Hematopoietic multipotent progenitor cell treated with erythropoietin and hydrocortisone succinate and interleukin-3 and kit ligand, for 6 days (in vitro differentiated cells): ENCODE data around the gene RITA1.

ENCODE experiments used
- DNase-seq: peaks from one replicate; pipeline ENCODE4 v3.0.0-alpha.2; 2015

RITA1 gene

DNA sequence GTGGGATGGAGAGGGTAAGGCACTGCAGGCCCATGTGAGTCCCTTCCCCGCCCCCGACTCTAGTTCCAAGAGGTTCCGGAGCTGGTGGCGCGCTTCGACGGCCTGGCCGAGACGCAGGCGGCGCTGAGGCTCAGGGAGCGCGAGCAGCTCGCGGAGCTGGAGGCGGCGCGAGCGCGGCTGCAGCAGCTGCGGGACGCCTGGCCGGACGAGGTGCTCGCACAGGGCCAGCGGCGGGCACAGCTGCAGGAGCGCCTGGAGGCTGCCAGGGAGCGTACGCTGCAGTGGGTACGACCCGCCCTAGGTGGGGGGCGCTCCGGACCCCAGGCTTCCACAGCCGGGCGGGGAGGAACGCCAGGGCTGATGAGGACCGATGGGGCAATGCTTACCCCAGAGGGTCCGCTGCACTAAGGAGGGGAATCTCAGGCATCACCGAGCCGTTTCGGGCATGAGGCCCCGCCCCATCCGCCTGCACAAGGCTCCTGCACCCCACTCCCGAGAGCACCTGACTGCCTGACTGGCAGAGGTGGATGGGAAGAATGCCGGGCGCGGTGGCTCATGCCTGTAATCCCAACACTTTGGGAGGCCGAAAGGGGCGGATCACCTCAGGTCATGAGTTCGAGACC is 31.1 kb upstream of the RITA1 start:
- peak; percentile 31 for DNase-seq

DNA sequence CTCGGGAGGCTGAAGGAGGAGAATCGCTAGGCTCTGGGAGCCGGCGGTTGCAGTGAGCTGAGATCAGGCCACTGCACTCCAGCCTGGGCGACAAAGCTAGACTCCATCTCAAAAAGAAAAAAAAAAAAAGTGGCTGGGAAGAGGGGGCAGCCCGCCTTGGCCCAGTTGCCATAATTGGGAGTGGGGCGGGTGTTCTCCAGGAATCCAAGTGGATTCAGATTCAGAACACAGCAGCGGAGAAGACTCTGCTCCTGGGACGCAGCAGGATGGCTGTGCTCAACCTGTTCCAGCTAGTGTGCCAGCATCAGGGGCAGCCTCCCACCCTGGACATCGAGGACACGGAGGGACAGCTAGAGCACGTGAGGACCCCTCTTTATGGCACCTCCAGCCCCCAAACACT is 30.5 kb upstream of the RITA1 start:
- no peak for DNase-seq

DNA sequence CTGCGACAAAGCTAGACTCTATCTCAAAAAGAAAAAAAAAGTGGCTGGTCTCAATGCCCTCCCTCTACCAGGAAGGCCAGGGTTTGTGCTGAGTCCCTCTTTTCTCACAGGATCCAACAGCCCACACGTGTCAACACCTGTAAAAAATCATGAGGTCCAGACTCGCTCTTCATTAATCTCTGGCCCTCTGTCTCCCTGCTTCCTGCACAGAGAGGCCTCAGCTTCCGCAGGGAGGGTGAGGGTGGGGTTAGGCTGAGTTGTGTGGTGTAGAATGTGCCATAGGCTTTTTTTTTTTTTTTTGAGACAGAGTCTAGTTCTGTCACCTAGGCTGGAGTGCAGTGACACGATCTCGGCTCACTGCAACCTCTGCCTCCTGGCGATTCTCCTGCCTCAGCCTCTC is 29.9 kb upstream of the RITA1 start:
- peak; percentile 40 for DNase-seq

DNA sequence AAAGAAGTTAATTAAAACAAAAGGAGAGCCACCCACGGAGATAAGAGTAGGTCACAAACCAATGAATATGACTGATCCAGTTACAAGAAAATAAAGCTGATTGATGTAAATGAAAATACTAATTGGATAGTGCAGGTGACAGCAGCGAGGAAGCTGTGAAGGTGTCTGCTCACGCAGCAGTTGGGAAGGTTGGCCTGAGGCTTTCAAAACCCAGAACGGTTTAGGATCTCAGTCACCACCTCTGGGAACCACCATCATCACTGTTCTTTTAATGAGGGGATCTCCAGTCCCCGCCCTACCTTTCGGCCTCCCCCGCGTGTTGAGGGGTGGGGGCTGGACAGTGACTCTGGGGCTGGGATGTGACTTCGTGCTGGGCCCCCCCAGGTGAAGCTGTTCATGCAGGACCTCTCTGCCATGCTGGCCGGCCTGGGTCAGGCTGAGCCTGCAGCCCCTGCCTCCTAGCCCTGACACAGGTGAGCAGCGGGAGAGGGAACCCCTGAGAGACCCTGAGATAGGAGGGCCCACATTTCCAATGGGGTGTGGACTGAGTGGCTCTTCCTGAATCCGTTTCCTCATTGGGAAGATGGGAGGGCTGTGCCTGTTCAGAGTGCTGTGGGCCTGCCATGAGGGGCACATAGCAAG is 28.2 kb upstream of the RITA1 start:
- DNase-seq = no peak

DNA sequence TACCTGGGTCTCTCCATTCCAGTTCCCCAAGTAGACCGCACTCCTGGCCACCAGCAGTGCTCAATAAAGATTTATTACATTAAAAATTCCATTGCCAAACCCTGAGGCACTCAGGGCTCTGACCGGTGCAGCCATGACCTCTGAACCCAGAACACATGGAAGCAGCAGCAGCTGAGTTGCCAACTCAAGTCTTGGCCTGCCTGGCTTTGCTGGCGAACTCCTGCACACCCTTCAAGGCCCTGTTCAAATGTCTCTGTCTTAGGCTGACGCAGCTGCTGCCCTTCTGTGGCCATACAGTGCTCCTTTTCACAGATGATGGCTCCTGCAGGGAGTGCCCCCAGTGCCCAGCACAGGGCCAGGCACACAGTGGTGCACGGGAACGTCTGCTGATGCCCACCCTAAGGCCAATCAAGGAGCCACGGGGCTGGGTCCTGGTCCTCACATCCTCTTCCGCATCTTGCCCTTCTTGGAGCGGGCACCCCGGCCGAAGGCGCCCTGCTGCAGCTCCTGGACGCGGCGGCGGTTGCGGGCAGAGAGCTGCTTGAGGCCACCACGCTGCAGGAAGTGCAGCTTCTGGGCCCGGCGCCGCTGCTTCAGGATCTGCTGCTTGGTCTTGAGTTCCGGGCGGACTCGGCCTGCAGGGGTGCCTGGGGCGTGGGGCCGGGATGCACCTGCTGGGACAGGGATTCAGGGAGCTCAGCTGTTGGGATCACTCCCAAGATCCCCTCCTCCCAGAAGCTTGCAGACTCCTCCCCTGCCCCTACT is 26.9 kb upstream of the RITA1 start:
- no peak for DNase-seq

DNA sequence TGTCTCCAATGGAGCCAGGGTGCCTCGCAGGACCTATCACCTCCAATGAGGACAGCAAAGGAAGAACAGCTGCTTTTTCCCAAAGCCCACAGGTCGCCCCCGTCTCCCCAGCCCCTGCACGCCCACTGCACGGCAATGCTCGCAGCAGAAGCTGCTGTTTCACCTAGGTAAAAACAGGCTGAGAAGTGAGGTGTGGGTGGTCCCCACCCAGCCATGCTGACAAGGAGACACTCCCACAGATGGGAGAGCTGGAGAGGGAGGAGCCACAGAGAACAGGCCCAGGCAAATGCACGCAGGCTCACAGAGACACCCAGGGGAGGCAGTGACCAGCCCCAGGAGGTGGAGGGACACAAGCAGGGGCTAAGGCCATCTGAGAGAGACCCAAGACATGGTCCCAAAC is 25.6 kb upstream of the RITA1 start:
- DNase-seq = no peak

DNA sequence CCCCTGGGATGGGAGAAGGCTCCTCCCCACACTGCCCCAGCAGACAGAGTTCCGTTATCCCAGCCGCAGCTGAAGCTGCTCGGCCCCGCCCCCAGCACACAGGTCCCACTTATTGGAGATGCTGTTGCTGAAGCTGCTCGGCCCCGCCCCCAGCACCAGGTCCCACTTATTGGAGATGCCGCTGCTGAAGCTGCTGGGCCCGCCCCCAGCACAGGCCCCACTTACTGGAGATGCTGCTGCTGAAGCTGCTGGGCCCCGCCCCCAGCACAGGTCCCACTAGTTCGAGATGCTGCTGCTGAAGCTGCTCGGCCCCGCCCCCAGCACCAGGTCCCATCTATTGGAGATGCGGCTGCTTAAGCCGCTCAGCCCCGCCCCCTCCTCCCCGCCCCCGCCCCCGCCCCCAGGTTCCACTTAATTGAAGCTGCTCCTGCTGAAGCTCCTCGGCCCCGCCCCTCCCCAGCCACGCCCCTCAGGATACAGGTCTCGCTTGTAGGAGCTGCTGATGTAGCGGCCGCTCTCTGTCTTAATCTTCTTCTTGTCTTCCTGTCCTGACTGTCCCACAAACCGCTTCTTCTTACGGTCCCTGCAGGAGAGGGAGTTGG is 24.0 kb upstream of the RITA1 start:
- peak; percentile 54 for DNase-seq

DNA sequence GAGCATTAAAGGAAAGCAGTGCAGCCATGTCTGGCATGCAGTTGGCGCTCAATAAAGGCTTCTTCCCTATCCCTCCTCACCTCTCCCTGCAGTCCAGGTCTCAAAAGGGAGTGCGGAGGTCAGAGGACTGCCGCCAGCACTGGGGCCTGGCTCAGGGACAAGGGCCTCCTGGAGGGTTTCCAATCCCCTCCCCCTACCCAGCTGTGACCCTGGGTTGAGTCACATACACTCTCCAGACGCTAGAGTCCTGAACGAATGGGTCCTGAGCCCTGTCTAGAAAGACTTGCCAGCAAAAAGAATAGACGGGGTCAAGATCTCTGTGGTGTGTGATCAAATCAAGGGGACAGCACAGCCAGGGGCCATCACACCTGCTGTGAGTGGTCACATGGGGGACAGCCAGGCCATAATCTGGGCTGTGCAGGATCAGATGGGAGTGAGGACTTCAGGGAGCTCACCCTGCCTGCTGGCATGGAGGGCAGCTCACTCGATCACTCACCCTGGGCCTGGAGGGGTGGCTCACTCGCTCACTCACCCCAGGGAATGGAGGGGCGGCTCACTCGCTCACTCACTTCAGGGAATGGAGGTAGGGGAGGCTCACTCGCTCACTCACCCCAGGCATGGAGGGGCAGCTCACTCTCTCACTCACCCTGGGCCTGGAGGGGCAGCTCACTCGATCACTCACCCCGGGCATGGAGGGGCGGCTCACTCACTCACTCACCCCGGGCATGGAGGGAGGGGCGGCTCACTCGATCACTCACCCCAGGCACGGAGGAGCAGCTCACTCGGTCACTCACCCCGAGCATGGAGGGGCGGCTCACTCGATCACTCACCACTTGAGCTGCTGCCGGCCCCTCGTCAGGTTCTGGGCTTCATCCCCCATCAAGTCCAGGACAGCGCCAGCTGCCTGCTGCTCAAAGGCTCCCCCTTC is 23.2 kb upstream of the RITA1 start:
- DNase-seq = no peak

DNA sequence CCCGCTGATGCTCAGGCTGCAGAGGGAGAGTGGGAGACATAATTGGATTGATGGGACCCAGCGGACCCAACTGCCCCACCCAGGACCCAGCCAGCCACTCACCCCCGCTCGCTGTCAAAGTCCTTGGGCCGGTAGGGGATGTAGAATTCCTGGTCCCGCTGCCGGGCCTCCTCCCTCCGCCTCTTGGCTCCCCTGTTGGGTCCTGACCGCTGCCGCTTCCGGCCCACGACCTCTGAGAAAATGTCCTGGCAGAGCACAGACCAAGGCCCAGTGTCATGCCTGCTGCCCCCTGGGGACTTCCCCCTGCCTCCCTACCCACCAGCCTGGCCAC is 22.5 kb upstream of the RITA1 start:
- no peak for DNase-seq

DNA sequence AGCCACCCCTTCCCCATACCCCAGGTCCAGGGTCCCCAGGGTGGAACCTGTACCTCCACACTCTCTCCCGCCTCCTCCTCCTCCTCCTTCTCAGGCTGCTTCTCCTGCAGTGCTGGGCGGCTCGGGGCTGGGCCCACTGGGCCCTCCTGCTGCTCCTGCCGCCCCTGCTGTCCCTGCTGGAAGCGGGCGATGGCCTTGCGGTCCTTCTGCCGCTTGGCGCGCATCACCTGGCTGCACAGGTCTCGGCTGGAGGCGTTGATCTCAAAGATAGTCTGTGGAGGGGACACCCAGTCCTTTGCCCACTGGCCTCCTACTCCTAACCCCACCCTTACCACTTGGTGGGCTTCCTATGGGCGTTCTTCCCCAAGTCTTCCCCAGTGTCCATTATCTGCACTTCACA is 21.5 kb upstream of the RITA1 start:
- no peak for DNase-seq

DNA sequence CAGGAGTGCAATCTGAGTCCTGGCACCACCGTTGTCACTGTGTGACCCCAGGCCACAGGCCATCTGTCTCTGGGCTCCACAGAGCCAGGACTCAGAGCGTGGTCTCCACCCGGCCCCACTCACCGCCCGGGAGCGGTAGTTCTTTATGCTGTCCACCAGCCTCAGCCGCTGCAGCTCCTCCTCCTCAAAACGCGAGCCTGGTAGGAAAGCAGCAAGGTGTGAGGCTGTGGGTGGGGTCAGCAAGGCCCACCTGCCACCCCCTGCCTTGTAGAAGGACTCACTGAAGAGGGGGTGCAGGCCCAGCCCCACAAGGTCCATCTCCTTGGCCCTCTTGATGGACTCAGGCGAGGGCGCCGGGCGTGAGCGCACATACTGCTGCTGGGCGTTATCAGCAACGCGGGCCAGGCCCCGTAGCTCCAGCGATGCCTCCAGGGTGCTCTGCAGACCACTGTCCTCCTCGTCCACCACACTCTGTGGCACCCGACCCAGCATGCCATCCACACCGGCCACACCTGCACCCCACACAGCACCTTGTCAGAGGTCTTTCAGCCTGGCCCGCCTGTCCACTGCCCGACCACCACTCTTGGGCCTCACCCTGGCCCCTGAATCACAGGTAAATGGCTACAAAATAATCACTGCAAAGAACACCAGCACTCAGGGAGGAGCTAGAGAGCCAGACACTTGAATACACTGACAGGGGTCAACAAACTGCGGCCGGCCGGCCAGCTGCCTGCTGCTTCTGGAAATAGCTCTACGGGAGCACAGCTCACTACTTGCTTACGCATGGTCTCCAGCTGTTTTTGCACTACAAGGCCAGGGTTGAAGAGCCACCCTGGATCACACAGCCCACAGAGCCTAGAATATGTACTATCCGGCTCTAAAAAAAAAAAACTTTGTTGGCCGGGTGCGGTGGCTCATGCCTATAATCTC is 19.7 kb upstream of the RITA1 start:
- DNase-seq = no peak

DNA sequence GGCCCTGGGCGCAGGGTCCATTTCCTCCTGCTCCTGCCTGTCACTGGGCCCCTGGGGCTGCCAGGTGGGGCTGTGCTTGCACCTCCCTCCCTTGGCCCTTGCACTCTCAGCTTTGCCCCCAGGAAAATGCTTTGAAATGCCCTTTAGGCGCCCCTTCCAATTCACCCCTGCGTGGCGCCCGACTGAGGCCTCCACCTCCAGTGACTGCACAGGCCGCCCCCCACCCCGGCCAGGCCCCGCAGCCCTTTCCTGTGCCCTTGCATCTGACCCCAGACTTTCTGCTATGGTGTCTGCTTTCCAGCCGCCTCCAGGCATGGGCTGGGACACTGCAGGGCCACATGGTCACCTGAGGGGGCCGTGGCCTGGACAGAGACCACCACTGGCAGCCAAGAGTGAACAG is 17.7 kb upstream of the RITA1 start:
- no peak for DNase-seq

DNA sequence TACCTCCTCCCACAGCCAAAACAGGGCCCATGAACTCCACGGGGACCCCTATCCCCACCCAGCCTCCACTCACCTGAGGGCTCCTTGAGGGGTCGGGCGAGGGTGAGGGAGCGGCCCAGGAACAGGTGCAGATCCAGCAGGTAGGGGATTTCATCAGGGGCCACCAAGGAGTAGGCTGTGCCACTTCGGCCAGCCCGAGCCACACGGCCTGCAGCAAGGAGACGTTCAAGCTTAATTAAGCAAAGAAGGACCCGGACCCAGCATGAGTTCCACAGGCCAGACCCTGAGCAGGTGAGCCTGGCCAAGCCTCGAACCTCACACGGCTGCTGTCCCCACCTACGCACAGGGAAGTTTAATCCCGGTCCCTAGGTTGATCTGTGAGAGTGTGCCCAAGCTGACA is 15.8 kb upstream of the RITA1 start:
- DNase-seq = no peak

DNA sequence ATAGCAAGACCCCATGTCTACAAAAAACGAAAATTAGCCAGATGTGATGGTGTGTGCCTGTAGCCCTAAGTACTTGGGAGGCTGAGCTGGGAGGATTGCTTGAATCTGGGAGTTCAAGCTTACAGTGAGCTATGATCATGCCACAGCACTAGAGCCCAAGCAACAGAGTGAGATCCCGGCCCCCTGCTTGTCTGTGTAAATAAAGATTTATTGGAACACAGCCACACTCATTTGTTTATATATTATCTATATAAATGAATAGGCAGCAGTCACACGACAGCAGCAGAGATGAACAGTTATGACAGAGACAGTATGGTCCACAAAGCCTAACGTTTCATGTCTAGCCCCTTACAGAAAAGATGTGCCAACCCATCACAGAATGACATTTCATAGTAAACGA is 15.1 kb upstream of the RITA1 start:
- no peak for DNase-seq

DNA sequence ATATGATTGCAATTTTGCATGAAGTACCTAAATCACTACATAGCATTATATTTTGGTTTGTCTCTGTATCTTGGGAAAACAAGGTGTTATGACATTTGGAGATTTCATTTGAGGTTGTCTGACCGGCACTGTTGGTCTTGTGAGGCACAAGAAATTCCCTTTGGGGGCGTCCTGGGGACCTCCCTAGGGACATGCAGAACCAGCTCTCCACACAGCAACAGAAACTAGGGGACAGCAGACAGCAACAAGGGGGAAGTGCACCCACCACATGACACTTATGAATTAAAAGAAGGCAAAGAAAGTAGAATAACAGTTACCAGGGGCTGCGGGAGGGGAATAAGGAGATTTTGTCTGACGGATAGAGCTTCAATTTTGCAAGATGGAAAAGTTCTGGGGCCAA is 14.6 kb upstream of the RITA1 start:
- no peak for DNase-seq

DNA sequence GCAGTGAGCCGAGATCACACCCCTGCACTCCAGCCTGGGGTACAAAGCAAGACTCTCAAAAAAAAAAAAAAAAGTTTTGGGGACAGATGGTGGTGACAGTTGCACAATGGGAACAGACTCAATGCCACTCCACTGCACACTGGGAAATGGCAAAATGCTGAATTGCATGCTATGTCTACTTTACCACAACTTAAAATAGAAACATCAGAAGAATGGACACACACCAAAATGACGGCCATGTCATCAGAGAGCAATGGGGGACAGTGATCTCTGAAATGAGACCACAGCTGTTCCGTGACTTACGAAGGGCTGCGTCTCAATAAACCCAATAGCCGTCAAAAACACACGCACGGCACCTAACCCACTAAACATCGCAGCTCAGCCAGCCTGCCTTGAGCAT is 14.0 kb upstream of the RITA1 start:
- DNase-seq = no peak

DNA sequence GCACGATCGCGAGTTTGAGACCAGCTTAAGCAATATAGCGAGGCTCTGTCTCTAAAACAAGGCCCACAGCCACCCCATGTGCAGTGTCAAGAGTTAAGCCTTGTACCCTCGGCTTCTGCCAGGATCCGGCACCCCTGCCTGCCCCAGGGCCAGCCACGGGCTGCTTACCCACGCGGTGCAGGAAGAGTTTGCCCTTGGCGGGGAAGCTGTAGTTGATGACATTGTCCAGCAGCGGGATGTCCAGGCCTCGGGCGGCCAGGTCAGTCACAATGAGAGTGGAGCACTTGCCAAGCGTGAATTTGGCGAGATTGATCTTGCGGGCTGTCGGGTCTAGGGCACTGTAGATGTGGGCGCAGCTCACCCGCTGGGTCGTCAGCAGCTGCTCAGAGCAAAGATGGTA is 13.3 kb upstream of the RITA1 start:
- no peak for DNase-seq

DNA sequence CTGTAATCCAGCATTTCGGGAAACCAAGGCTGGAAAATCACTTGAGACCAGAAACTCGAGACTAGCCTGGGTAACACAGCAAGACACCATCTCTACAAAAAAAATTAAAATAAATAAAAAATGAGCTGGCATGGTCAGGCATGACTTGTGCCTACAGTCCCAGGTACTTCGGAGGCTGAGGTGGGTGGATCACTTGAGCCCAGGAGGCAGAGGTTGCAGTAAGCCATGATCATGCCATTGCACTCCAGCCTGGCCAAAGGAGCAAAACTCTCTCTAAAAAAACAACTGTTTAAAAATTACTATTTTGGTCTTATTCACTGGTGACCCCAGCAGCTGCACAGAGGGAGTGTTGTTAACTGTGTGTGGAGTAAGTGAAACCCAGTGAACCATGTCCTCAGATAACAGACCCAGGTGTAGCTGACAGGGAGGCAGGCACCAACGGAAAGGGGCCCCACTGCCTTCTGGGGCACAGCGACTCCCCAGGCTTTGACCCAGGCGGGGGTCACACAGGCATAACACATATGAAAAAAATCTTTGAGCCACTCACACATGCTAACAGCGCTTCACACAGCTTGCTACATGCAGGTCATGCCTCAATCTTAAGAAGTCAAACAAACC is 12.3 kb upstream of the RITA1 start:
- DNase-seq = no peak

DNA sequence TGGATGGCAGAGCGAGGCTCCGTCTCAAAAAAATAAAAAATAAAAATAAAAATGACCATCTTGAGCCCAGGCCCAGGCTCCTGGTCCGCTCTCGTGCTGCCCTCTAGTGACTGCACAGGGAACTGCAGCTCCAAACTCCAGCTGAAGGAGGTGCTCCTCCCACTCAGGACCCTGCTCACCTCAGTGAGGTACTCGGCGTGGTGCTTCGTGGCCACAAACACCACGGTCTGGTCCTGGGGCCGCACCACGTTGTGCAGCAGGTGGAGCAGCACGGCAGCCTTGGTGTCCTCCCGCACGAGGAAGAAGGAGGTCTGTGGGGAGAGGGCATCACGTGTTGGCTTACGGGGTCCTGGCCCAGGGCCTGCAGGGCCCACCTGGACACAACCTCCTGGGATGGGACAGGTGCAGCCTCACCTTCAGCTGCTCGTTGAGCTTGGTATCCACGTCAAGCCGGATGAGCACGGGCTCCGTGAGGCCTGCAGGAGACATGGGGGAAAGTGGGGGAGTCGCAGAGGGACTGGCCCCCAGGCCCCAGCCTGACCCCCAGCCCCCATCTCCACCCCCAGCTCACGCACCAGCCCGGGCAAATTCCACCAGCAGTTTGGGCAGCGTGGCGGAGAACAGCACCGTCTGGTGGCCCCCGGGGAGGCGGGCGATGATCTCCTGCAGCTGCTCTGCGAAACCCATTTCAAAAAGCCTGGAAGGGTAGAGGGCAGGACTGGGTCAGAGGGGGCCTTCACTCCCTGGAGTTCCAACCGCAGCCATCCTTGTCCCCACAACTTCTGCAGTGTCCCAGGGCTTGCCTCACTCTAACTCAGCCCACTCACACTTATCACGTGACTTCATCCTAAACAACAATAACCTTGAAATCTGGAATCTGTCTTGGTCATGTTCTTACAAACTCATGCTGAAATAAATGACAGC is 10.8 kb upstream of the RITA1 start:
- DNase-seq = peak; percentile 72

DNA sequence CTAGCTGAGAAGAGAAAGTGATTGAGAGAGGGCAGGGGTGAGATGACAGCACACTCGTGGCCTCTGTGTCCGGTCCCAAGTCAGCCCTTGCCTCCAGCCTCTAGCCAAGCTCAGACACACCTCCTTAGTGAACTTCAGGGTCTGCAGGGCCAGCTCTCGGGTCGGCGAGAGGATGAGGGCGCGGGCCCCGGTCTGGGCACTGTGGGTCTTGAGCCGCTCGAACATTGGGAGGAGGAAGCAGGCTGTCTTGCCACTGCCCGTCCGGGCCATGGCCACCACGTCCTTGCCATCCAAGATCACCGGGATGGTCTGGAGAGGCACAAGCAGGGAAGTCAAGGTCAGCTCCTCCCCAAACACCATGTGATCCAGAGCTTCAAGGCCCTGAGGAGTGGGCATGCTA is 6.5 kb upstream of the RITA1 start:
- no peak for DNase-seq
